ENCODE results near the gene GOLPH3.

Gene GOLPH3

GRCh38 chr5:32103521-32103920 lies 70.6 kb downstream of the GOLPH3 start:
- in situ Hi-C loops (cut with MboI; ENCODE audit: low pct_unique_long_range_greater_than_20kb, low sequenced_read_pairs, unreplicated experiment), result no loop called here
- no peak for TF ChIP-seq CTCF (IDR thresholded peaks at IDR 0.05; ENCODE audit: extremely low read depth, insufficient read depth, missing control alignments)
- no peak for DNase-seq (ENCODE audit: low spot score)

GRCh38 chr5:32102254-32102986 lies 71.7 kb downstream of the GOLPH3 start:
- no peak for TF ChIP-seq CTCF (IDR thresholded peaks at IDR 0.05; ENCODE audit: extremely low read depth, insufficient read depth, missing control alignments)
- in situ Hi-C loops (cut with MboI; ENCODE audit: low pct_unique_long_range_greater_than_20kb, low sequenced_read_pairs, unreplicated experiment), result no loop called here
- no peak for DNase-seq (ENCODE audit: low spot score)

- no peak for TF ChIP-seq CTCF (IDR thresholded peaks at IDR 0.05; ENCODE audit: extremely low read depth, insufficient read depth, missing control alignments)
- no peak for DNase-seq (ENCODE audit: low spot score)
- in situ Hi-C loops (cut with MboI; ENCODE audit: low pct_unique_long_range_greater_than_20kb, low sequenced_read_pairs, unreplicated experiment), result no loop called here
Observed at GRCh38 chr5:32100691-32101302, 73.3 kb downstream of the GOLPH3 start.

GRCh38 chr5:32100230-32100629 lies 73.9 kb downstream of the GOLPH3 start:
- in situ Hi-C loops (cut with MboI; ENCODE audit: low pct_unique_long_range_greater_than_20kb, low sequenced_read_pairs, unreplicated experiment), result no loop called here
- no peak for DNase-seq (ENCODE audit: low spot score)
- no peak for TF ChIP-seq CTCF (IDR thresholded peaks at IDR 0.05; ENCODE audit: extremely low read depth, insufficient read depth, missing control alignments)

GRCh38 chr5:32099486-32100035 lies 74.6 kb downstream of the GOLPH3 start:
- in situ Hi-C loops (cut with MboI; ENCODE audit: low pct_unique_long_range_greater_than_20kb, low sequenced_read_pairs, unreplicated experiment), result loop anchor here (25.0 kb wide), 2 partner anchors 287 to 512 kb away; no protein-coding TSS in a partner anchor

GRCh38 chr5:32098890-32099310 lies 75.2 kb downstream of the GOLPH3 start:
- no peak for TF ChIP-seq CTCF (IDR thresholded peaks at IDR 0.05; ENCODE audit: extremely low read depth, insufficient read depth, missing control alignments)
- in situ Hi-C loops (cut with MboI; ENCODE audit: low pct_unique_long_range_greater_than_20kb, low sequenced_read_pairs, unreplicated experiment), result loop anchor here (25.0 kb wide), 2 partner anchors 287 to 512 kb away; no protein-coding TSS in a partner anchor
- no peak for DNase-seq (ENCODE audit: low spot score)

More at GRCh38 chr5:32099486-32100035, 74.6 kb downstream of the GOLPH3 start:
- DNase-seq (ENCODE audit: low spot score), result no peak
- TF ChIP-seq CTCF (IDR thresholded peaks at IDR 0.05; ENCODE audit: extremely low read depth, insufficient read depth, missing control alignments), result no peak

Data from GM13977 (cell line).